Endothelial cell of umbilical vein (primary cell): Measurements from ENCODE around the gene JTB. TPM values are rescaled to one million over a fixed set of nuclear protein-coding genes. Genes with fewer than 3 reads are reported as not detected.
"Not testable (repeated sequence)": the region's sequence is repeated elsewhere in the genome, so short reads cannot be mapped to it uniquely, and the experiment has no call there.

Experiments used
- BruUV-seq: library from RNA; stranded (reverse); fragments of 400-500 nt; replicated peaks from 2 replicates; lab custom pipeline; 2021; lab: Mats Ljungman, UMichigan
- CTCF ChIA-PET: fragments of 300-600, 350-600 bp; sonication (Branson Sonifier 250); formaldehyde crosslinking; loops from one replicate; lab custom pipeline; 2021; ENCODE audit warnings: antibody characterized with exemption, inconsistent platforms; lab: Charles Lee
- POLR2A ChIA-PET: fragments of 300-600, 350-600 bp; sonication (Branson Sonifier 250); formaldehyde crosslinking; loops from one replicate; lab custom pipeline; 2021; ENCODE audit warnings: antibody characterized with exemption, inconsistent platforms; lab: Charles Lee
- DNase-seq: peaks from one replicate; pipeline ENCODE4 v3.0.0-alpha.2; 2011; ENCODE audit warnings: low read depth, low spot score
- FAIRE-seq: peaks from 2 replicates; lab custom pipeline; 2011; peaks lifted over from hg19 to GRCh38; lab: Jason Lieb, UNC
- H2AFZ ChIP-seq: 2 replicates; pipeline ENCODE4 v1.6.0; 2012; ENCODE audit warnings: low read depth, low read length, control low read depth, inconsistent platforms
- H3K27ac ChIP-seq: 2 replicates; pipeline ENCODE4 v1.5.1; 2011; ENCODE audit warnings: low read depth, mild to moderate bottlenecking, control low read depth, low read length, moderate library complexity; ENCODE audit not compliant: insufficient read depth
- H3K27me3 ChIP-seq, 2 experiments: 2 replicates each; pipeline versions ENCODE4 v1.6.0 to v1.6.1; 2011; ENCODE audit warnings: low read length in 2 of 2, mixed read lengths in 1 of 2; ENCODE audit not compliant: control insufficient read depth in 2 of 2, insufficient read depth in 2 of 2
- H3K36me3 ChIP-seq, 2 experiments: 2 replicates in 1 of 2; 3 replicates in 1 of 2; pipeline ENCODE4 v1.5.1; 2011; ENCODE audit warnings: low read length in 2 of 2, mild to moderate bottlenecking in 1 of 2, moderate library complexity in 1 of 2; ENCODE audit not compliant: control insufficient read depth in 2 of 2, insufficient read depth in 2 of 2; ENCODE audit errors: extremely low read depth in 1 of 2
- H3K4me1 ChIP-seq: 3 replicates; pipeline ENCODE4 v1.5.1; 2011; ENCODE audit warnings: mild to moderate bottlenecking, low read length; ENCODE audit not compliant: control insufficient read depth, insufficient read depth; ENCODE audit errors: extremely low read depth
- H3K4me2 ChIP-seq: 2 replicates; pipeline ENCODE4 v1.6.1; 2011; ENCODE audit warnings: low read length, control low read depth, mixed read lengths; ENCODE audit not compliant: insufficient read depth
- H3K4me3 ChIP-seq, 3 experiments: fragments of 200-600 bp in 1 of 3; sonication (generic), shearing (Covaris generic) in 1 of 3; replicated peaks in 1 of 3; 2 replicates each; pipeline ENCODE4 v1.5.1; 2011 to 2016; ENCODE audit warnings: control low read depth in 3 of 3, low read length in 3 of 3, mild to moderate bottlenecking in 2 of 3, inconsistent platforms in 1 of 3, low read depth in 1 of 3, moderate library complexity in 1 of 3; ENCODE audit not compliant: insufficient read depth in 1 of 3
- H3K79me2 ChIP-seq: 2 replicates; pipeline ENCODE4 v1.6.0; 2012; ENCODE audit warnings: low read length, inconsistent platforms; ENCODE audit not compliant: control insufficient read depth, insufficient read depth
- H3K9ac ChIP-seq: replicated peaks from 2 replicates; pipeline ENCODE3; 2011; ENCODE audit warnings: low read length, control low read depth; ENCODE audit not compliant: insufficient read depth; ENCODE audit errors: extremely low read depth
- H3K9me1 ChIP-seq: replicated peaks from 3 replicates; pipeline ENCODE4 v1.6.0; 2011; ENCODE audit warnings: mild to moderate bottlenecking, low read length; ENCODE audit not compliant: control insufficient read depth, insufficient read depth; ENCODE audit errors: extremely low read depth
- H3K9me3 ChIP-seq: replicated peaks from 2 replicates; pipeline ENCODE4 v1.5.1; 2012; ENCODE audit warnings: low read length, inconsistent platforms; ENCODE audit not compliant: control insufficient read depth, insufficient read depth
- H4K20me1 ChIP-seq: replicated peaks from 2 replicates; pipeline ENCODE3; 2011; ENCODE audit warnings: mild to moderate bottlenecking, low read length; ENCODE audit not compliant: control insufficient read depth, insufficient read depth; ENCODE audit errors: extremely low read depth
- CTCF ChIP-seq, 2 donors: IDR thresholded peaks; 1 replicate in 1 of 2; 2 replicates in 1 of 2; pipeline ENCODE4 v1.5.1; 2011; ENCODE audit warnings: low read length in 2 of 2, mild to moderate bottlenecking in 2 of 2, moderate library complexity in 2 of 2, control low read depth in 1 of 2, inconsistent platforms in 1 of 2, low read depth in 1 of 2; ENCODE audit not compliant: insufficient read depth in 1 of 2; ENCODE audit errors: extremely low read depth in 1 of 2
- EZH2 ChIP-seq: IDR thresholded peaks from 2 replicates; pipeline ENCODE4 v1.6.1; 2012; ENCODE audit warnings: borderline replicate concordance, low read depth, mild to moderate bottlenecking, moderate library complexity, low read length, inconsistent platforms; ENCODE audit not compliant: severe bottlenecking
- FOS ChIP-seq: IDR thresholded peaks from 2 replicates; pipeline ENCODE4 v1.6.1; 2011; ENCODE audit warnings: mild to moderate bottlenecking, low read length, moderate library complexity, borderline replicate concordance; ENCODE audit not compliant: insufficient read depth
- GATA2 ChIP-seq: IDR thresholded peaks from 2 replicates; pipeline ENCODE4 v1.7.0; 2011; ENCODE audit warnings: low read depth, mild to moderate bottlenecking, moderate library complexity, mixed read lengths, low read length; ENCODE audit not compliant: insufficient read length, insufficient read depth
- JUN ChIP-seq: IDR thresholded peaks from 2 replicates; pipeline ENCODE4 v1.6.1; 2011; ENCODE audit warnings: borderline replicate concordance, low read depth; ENCODE audit not compliant: insufficient read length, insufficient read depth
- MAX ChIP-seq: IDR thresholded peaks from 2 replicates; pipeline ENCODE4 v1.6.1; 2011; ENCODE audit not compliant: insufficient read depth, insufficient read length
- POLR2A ChIP-seq: IDR thresholded peaks from 2 replicates; pipeline ENCODE4 v1.6.1; 2012; ENCODE audit warnings: low read depth, mild to moderate bottlenecking, control low read depth, low read length
- POLR2AphosphoS5 ChIP-seq: IDR thresholded peaks from 2 replicates; pipeline ENCODE4 v1.6.1; 2012; ENCODE audit warnings: low read depth, mild to moderate bottlenecking, control low read depth, low read length, moderate library complexity; ENCODE audit not compliant: insufficient read depth
- dilution Hi-C: fragments of 300-500 bp; cut with MboI; formaldehyde crosslinking; loops from one replicate; pipeline ENCODE4 v1.15.0; 2019; ENCODE audit warnings: low sequenced_read_pairs; ENCODE audit not compliant: extremely low pct_ligation_motif_present
- intact Hi-C: fragments of 100-400 bp; cut with micrococcal nuclease; formaldehyde crosslinking; loops from one replicate; pipeline ENCODE4 v1.10.0; 2022
- polyA plus RNA-seq, 4 experiments: library from polyadenylated mRNA; depleted of rRNA in 3 of 4; stranded (reverse) in 3 of 4; unstranded in 1 of 4; fragments of >200 nt; gene quantifications; 2 replicates each; pipeline versions ENCODE4 v1.2.1 to v1.2.3, GENCODE V29; 2011 to 2012; ENCODE audit warnings: missing spikeins in 1 of 4
- total RNA-seq: library from RNA; stranded (reverse); gene quantifications from 2 replicates; pipeline ENCODE4 v1.2.3, GENCODE V29; 2021

The JTB gene
- total and polyA plus RNA-seq, 2 donors (not counting 3 experiments of a cell fraction or from before 2014, with no cell fraction given) = 90.2 to 149 TPM

GRCh38 chr1:154014154-154014907, 36.9 kb upstream of the JTB start:
- ChIA-PET POLR2A (no interaction called here), CTCF (no interaction called here)
- no peak overlapping the region for H3K4me3 ChIP-seq
- H3K9ac ChIP-seq = no peak overlapping the region
- FAIRE-seq = no peak
- no peak overlapping the region for H2AFZ ChIP-seq
- H3K79me2 ChIP-seq = no peaks in the 10 kb centered on the region
- intact Hi-C loops (no loop called here), dilution Hi-C loops (no loop called here)
- H4K20me1 ChIP-seq = no peaks in the 10 kb centered on the region
- H3K36me3 ChIP-seq = no peaks in the 10 kb centered on the region
- BruUV-seq = no TSS peak
- no peaks in the 10 kb centered on the region for H3K4me1 ChIP-seq
- no peaks in the 10 kb centered on the region for H3K9me1 ChIP-seq
- H3K9me3 ChIP-seq = no peaks in the 10 kb centered on the region
- H3K27ac ChIP-seq = no peak overlapping the region
- TF ChIP-seq POLR2AphosphoS5 (no peak), EZH2 (no peak), CTCF (IDR thresholded peaks at IDR 0.05; ENCODE audit: extremely low read depth in 1 of 2, insufficient read depth in 1 of 2, low read depth in 1 of 2, low read length in 2 of 2) (no peak), POLR2A (no peak), JUN (no peak), GATA2 (no peak), FOS (no peak), MAX (no peak)
- DNase-seq = no peak
- no peak overlapping the region for H3K4me2 ChIP-seq
- no peaks in the 10 kb centered on the region for H3K27me3 ChIP-seq

- H4K20me1 ChIP-seq, H3K9ac ChIP-seq, H3K27me3 ChIP-seq, H3K9me1 ChIP-seq, DNase-seq, BruUV-seq, H3K9me3 ChIP-seq, H3K4me2 ChIP-seq, dilution Hi-C loops, H3K27ac ChIP-seq, H3K79me2 ChIP-seq, intact Hi-C loops, H3K4me1 ChIP-seq, POLR2A ChIA-PET, H3K4me3 ChIP-seq, H3K36me3 ChIP-seq, H2AFZ ChIP-seq, FAIRE-seq: not testable (repeated sequence)
- CTCF ChIA-PET = interaction anchor here (1.0 to 1.7 kb wide), 2 partner anchors 8 to 10 kb away, joined by 3 to 9 read pairs; no protein-coding TSS in a partner anchor
Measured at GRCh38 chr1:154012543-154012942, 35.1 kb upstream of the JTB start.
